ENCODE results near the gene CSTF3.

GRCh38 chr11:33086017-33086416 lies 75.3 kb downstream of the CSTF3 start:
- TF ChIP-seq CTCF (IDR thresholded peaks at IDR 0.05), result no peak
- TF ChIP-seq POLR2AphosphoS5 (IDR thresholded peaks at IDR 0.05), result no peak
